WTC11 (cell line): Measurements from ENCODE around the gene ASTN1.

Source experiments
- ARID4B ChIP-seq: sonication (generic); formaldehyde crosslinking; IDR thresholded peaks from 2 replicates; pipeline ENCODE4 v1.8.0; 2023; ENCODE audit warnings: missing genetic modification reagents, mild to moderate bottlenecking, borderline replicate concordance
- CBFB ChIP-seq: sonication (generic); formaldehyde crosslinking; IDR thresholded peaks from 2 replicates; pipeline ENCODE4 v1.8.1; 2022; ENCODE audit warnings: mild to moderate bottlenecking, low read depth, missing genetic modification reagents
- CTCF ChIP-seq: fragments of 200-600 bp; IDR thresholded peaks from 2 replicates; pipeline ENCODE4 v1.8.0; 2022; ENCODE audit warnings: antibody characterized with exemption
- FOXJ3 ChIP-seq: sonication (generic); formaldehyde crosslinking; IDR thresholded peaks from 2 replicates; pipeline ENCODE4 v1.9.0; 2021; ENCODE audit warnings: missing genetic modification reagents, mild to moderate bottlenecking, borderline replicate concordance
- JAZF1 ChIP-seq: fragments of 250-450 bp; sonication (Bioruptor Pico); IDR thresholded peaks from 2 replicates; pipeline ENCODE4 v1.9.0; 2021; ENCODE audit warnings: moderate library complexity, mild to moderate bottlenecking, inconsistent platforms
- NFYB ChIP-seq: sonication (generic); formaldehyde crosslinking; conservative IDR thresholded peaks from 2 replicates; pipeline ENCODE4 v1.8.0; 2022; ENCODE audit warnings: low read depth, missing genetic modification reagents
- NR3C1 ChIP-seq: sonication (generic); formaldehyde crosslinking; conservative IDR thresholded peaks from 2 replicates; pipeline ENCODE4 v1.8.1; 2023; ENCODE audit warnings: low read depth, mild to moderate bottlenecking, missing genetic modification reagents
- SMAD4 ChIP-seq: sonication (generic); formaldehyde crosslinking; IDR thresholded peaks from 2 replicates; pipeline ENCODE4 v1.8.0; 2022; ENCODE audit warnings: mild to moderate bottlenecking, missing genetic modification reagents
- TP53 ChIP-seq: sonication (generic); formaldehyde crosslinking; IDR thresholded peaks from 2 replicates; pipeline ENCODE4 v1.8.1; 2023; ENCODE audit warnings: mild to moderate bottlenecking, missing genetic modification reagents
- ZNF121 ChIP-seq: sonication (generic); formaldehyde crosslinking; IDR thresholded peaks from 2 replicates; pipeline ENCODE4 v1.8.0; 2023; ENCODE audit warnings: missing genetic modification reagents
- TF ChIP-seq, protein P1 (sequence below): sonication (generic); formaldehyde crosslinking; IDR thresholded peaks from 2 replicates; pipeline ENCODE4 v1.8.0; 2022; ENCODE audit warnings: missing genetic modification reagents
- TF ChIP-seq, protein P2 (sequence below): sonication (generic); formaldehyde crosslinking; IDR thresholded peaks from 2 replicates; pipeline ENCODE4 v1.8.0; 2022; ENCODE audit warnings: mild to moderate bottlenecking, missing genetic modification reagents
- TF ChIP-seq, protein P3 (sequence below): sonication (generic); formaldehyde crosslinking; IDR thresholded peaks from 2 replicates; pipeline ENCODE4 v1.8.1; 2023; ENCODE audit warnings: mild to moderate bottlenecking, missing genetic modification reagents, borderline replicate concordance

- TF ChIP-seq JAZF1 (CRISPR knock-in tag) (no peak), FOXJ3 (no peak), CTCF (peak; percentile 77), ZNF121 (no peak), SMAD4 (no peak), NFYB (CRISPR knock-in tag) (no peak), CBFB (no peak), NR3C1 (CRISPR knock-in tag) (no peak), TP53 (CRISPR knock-in tag) (no peak), ARID4B (CRISPR knock-in tag) (no peak)
- TF ChIP-seq, protein P1, sequence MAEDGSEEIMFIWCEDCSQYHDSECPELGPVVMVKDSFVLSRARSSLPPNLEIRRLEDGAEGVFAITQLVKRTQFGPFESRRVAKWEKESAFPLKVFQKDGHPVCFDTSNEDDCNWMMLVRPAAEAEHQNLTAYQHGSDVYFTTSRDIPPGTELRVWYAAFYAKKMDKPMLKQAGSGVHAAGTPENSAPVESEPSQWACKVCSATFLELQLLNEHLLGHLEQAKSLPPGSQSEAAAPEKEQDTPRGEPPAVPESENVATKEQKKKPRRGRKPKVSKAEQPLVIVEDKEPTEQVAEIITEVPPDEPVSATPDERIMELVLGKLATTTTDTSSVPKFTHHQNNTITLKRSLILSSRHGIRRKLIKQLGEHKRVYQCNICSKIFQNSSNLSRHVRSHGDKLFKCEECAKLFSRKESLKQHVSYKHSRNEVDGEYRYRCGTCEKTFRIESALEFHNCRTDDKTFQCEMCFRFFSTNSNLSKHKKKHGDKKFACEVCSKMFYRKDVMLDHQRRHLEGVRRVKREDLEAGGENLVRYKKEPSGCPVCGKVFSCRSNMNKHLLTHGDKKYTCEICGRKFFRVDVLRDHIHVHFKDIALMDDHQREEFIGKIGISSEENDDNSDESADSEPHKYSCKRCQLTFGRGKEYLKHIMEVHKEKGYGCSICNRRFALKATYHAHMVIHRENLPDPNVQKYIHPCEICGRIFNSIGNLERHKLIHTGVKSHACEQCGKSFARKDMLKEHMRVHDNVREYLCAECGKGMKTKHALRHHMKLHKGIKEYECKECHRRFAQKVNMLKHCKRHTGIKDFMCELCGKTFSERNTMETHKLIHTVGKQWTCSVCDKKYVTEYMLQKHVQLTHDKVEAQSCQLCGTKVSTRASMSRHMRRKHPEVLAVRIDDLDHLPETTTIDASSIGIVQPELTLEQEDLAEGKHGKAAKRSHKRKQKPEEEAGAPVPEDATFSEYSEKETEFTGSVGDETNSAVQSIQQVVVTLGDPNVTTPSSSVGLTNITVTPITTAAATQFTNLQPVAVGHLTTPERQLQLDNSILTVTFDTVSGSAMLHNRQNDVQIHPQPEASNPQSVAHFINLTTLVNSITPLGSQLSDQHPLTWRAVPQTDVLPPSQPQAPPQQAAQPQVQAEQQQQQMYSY, result no peak
- TF ChIP-seq, protein P2, sequence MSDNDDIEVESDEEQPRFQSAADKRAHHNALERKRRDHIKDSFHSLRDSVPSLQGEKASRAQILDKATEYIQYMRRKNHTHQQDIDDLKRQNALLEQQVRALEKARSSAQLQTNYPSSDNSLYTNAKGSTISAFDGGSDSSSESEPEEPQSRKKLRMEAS (CRISPR knock-in tag), result no peak
- TF ChIP-seq, protein P3, sequence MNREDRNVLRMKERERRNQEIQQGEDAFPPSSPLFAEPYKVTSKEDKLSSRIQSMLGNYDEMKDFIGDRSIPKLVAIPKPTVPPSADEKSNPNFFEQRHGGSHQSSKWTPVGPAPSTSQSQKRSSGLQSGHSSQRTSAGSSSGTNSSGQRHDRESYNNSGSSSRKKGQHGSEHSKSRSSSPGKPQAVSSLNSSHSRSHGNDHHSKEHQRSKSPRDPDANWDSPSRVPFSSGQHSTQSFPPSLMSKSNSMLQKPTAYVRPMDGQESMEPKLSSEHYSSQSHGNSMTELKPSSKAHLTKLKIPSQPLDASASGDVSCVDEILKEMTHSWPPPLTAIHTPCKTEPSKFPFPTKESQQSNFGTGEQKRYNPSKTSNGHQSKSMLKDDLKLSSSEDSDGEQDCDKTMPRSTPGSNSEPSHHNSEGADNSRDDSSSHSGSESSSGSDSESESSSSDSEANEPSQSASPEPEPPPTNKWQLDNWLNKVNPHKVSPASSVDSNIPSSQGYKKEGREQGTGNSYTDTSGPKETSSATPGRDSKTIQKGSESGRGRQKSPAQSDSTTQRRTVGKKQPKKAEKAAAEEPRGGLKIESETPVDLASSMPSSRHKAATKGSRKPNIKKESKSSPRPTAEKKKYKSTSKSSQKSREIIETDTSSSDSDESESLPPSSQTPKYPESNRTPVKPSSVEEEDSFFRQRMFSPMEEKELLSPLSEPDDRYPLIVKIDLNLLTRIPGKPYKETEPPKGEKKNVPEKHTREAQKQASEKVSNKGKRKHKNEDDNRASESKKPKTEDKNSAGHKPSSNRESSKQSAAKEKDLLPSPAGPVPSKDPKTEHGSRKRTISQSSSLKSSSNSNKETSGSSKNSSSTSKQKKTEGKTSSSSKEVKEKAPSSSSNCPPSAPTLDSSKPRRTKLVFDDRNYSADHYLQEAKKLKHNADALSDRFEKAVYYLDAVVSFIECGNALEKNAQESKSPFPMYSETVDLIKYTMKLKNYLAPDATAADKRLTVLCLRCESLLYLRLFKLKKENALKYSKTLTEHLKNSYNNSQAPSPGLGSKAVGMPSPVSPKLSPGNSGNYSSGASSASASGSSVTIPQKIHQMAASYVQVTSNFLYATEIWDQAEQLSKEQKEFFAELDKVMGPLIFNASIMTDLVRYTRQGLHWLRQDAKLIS (CRISPR knock-in tag), result no peak
These were observed 20.7 kb upstream of the ASTN1 start for GRCh38 chr1:177185209-177185608.
